GM18505 (cell line): Measurements from ENCODE around the gene FTL.

Experiments used
- ATAC-seq: cut with Tn5 transposase; IDR thresholded peaks from one replicate; pipeline ENCODE4 v1.9.1; 2021; ENCODE audit not compliant: unreplicated experiment
- POLR2A ChIP-seq: IDR thresholded peaks from 4 replicates; pipeline ENCODE4 v1.6.1; 2011; ENCODE audit warnings: borderline replicate concordance; ENCODE audit not compliant: insufficient read depth, insufficient read length; ENCODE audit errors: extremely low read depth

FTL gene

DNA sequence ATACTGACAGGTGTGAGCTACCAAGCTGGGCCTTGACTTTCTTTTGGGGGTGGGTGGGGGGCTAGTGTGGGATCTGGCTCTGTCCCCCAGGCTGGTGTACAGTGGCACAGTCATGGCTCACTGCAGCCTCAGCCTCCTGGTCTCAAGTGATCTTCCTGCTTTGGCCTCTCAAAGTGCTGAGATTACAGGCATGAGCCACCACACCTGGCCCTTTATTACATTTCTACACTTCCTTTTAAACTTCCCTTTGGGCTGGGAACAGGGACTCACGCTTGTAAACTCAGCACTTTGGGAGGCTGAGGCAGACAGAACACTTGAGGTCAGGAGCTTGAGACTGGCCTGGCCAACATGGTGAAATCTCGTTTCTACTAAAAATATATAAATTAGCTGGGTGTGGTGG, 12.0 kb downstream of the FTL start:
- TF ChIP-seq POLR2A: no peak
- ATAC-seq: no peak

DNA sequence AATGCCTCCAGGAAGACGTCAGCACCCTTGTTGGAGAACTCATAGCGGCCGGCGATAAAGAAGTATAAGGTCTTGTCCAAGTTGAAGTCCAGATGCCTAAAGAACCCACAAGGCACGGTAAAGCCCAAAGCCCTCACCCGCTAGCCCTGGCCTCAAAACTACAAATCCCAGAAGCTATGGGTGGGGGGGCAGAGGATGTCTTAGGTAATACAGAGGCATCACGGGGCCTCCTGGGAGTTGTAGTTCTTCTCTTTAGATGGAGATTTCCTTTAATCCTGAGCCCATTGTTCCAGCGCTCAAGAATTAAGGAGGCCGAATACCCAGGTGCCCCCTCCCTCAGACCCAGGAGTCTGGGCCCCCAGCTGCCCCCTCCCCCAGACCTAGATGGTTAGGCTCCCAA, 17.2 kb downstream of the FTL start:
- no peak for ATAC-seq

DNA sequence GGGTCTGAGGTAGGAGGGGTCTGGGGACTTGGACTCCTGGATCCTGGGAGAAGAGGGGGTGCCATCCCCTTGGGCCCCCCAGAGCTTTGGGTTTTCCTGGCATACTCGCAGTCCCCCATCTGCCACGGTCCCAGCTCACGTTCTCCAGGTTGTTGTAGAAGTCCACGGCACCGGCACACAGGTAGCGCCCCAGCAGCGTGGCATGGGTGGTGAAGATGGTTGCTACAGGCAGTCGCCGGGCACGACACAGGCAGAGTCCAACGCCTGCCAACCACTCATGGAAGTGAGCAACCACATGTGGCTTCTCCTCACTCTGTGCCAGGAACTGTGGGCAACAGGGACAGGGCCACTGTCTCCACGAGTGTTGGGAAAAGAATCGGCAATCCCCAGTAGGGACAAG, 20.6 kb downstream of the FTL start:
- no peak for ATAC-seq
- TF ChIP-seq POLR2A: no peak

More for the DNA sequence above, 17.2 kb downstream of the FTL start:
- no peak for TF ChIP-seq POLR2A

DNA sequence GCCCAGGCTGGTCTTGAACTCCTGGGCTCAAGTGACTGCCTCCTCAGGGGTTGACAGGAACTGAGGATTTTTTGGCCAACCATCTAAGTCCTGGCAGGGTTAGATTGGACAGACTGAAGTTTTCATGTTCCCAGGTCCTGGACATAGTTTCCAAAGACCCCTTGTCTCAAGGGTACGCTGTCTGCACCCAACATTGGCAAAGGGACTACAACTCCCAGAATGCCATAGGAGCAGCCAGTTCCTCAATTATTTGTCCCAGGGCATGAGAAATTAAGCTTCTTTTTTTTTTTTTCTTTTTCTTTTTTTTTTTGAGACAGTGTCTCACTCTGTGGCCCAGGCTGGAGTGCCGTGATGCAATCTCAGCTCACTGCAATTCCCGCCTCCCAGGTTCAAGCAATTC, 21.1 kb downstream of the FTL start:
- no peak for ATAC-seq
- TF ChIP-seq POLR2A: no peak

DNA sequence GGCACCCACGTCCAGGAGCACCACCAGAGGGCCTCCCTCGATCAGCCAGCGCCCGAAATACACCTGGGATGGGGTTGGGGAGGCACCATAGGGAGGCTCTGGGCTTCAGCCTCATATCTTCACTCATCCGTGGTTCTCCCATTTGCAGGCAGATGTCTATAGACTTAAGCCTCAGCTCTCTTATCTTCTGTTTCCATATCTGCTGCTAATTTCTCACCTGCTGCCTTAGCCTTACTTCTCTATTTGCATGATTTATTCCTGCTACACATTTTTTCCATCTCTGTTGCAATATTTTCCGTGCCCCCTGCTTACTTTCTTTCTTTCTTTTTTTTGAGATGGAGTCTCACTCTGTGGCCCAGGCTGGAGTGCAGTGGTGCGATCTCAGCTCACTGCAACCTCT, 22.2 kb downstream of the FTL start:
- no peak for ATAC-seq
- TF ChIP-seq POLR2A: no peak

DNA sequence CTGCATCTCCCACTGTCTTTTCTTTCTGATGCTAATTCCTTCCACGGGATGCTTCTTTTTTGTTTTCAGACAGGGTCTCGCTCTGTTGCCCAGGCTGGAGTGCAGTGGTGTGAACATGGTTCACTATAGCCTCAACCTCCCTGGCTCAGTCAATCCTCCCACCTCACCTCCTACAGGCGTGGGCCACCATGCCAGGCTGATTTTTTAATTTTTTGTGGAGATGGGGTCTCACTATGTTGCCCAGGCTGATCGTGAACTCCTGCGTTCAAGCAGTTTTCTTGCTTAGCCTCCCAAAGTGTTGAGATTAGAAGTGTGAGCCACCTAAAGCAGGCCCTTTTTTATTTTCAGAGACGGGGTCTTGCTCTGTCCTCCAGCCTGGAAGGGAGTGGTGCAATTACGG, 23.2 kb downstream of the FTL start:
- no peak for TF ChIP-seq POLR2A
- no peak for ATAC-seq

DNA sequence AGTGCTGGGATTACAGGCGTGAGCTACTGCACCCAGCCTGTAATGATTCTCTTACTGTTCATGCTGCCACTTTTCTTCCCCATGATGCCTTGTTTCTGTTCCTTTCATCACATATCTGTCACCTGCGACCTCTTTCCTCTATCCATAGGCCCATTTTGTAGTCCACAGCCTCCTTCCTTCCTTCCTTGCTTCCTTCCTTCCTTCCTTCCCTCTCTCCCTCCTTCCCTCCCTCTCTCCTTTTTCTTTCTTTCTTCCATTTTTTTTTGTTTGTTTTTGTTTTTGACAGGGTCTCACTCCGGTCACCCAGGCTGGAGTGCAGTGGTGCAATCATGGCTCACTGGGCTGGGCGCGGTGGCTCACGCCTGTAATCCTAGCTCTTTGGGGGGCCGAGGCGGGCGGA, 23.8 kb downstream of the FTL start:
- TF ChIP-seq POLR2A: no peak

DNA sequence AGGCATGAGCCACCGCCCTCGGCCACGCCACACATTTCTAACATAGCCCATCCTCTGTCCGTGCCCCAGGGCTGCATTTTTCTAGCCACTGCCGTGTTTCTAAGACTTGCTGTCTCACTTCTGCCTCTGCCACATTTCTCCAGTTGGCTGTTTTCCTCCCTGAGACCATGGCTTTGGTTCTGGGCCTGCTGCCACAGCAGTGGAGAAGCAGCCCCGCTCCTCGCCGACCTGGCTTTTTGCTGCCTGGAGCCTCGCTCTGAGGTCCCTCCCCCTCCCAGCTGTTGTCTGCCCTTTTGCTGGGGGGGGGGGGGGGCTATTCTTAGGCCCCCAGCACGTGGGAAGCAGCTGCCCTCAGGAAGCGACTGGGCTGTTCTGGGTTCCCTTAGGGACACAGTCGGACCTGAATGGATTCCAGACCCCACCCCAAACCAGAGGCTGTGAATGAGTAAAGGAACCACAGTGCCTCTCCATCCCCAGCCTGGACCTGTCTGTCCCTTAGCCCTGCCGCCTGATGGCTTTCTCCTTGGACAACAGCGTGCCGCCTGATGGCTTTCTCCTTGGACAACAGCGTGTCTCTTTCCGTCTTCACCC, 24.7 kb downstream of the FTL start:
- TF ChIP-seq POLR2A: no peak
- no peak for ATAC-seq

More for the DNA sequence above, 23.8 kb downstream of the FTL start:
- ATAC-seq: no peak

DNA sequence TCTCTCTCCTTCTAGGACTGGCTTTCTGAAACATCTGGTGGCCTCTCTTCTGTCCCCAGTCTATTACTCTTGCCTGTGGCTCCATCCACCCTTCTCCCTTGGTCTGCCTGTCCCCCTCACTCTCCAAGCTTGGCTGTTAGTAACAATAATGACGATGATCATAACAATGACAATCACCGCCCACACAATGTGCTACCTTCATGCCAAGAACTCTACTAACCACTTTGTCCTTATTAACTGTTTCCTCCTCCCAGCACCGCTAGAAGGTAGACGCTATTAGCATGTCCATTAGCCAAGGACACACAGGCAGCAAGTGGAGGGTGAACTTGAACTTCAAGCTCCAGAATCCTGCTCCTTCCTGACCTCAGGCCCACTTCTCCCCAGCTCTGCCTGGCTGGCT, 25.3 kb downstream of the FTL start:
- TF ChIP-seq POLR2A: no peak
- no peak for ATAC-seq

DNA sequence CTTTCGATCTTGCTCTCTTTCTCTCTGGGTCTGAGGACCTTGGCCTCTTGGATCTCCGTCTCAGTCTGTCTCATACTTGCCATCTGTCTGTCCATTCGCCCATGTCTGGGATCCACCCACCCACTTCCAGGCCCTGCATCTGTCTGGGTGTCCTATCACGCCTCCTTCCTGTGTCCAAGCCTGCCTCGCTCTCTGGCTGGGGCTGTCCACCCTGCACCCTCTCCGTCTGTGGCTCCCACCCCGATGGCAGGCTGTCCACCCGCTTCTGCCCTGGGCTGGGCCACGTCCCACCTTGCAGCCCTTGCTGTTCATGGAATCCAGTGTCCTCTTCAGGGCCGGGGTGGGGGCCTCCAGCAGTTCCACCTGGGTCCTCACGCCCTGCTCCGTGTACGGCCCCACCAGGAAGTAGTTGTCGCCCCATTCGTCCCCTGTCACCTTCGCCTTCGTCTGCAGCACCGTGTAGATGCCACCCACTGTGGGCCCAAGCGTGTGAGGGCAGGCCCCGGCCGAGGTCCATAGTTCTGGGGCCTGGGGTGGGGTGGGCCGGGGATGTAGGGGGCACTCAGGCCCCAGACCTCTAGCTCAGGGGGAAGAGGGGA, 26.0 kb downstream of the FTL start:
- no peak for ATAC-seq
- no peak for TF ChIP-seq POLR2A

DNA sequence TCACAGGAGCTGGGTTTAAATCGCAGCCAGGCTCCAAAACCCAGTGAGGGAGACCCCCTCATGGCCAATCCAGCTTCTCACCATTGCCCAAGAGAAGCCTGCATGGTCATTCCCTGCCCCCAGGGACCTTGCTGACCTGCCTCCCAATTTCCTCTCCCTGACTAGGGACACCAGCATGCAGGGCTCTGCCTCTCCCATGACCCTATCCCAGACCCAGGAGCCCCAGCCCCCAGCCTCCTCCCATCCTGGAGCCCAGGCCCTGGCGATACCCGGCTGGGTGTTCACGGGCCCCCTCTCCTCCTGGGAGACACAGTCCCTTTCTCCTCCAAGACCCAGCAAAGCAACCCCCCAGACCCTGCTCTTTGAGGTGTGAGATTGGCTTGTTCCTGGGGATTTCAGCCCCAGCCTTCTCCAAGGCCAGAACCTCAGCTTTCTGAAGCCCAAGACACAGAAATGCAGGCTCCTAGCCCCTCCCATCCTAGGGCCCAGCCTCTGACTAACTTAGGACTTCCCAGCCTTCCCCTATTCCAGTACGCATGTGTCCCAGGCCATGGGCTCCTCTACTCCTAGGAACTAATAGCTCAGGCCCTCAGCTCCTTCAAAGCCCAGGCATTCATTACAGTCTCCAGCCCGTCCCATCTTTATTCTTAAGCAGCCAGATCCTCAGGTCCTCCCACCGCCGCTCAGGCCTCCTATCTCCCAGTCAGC, 26.9 kb downstream of the FTL start:
- ATAC-seq: no peak
- no peak for TF ChIP-seq POLR2A

DNA sequence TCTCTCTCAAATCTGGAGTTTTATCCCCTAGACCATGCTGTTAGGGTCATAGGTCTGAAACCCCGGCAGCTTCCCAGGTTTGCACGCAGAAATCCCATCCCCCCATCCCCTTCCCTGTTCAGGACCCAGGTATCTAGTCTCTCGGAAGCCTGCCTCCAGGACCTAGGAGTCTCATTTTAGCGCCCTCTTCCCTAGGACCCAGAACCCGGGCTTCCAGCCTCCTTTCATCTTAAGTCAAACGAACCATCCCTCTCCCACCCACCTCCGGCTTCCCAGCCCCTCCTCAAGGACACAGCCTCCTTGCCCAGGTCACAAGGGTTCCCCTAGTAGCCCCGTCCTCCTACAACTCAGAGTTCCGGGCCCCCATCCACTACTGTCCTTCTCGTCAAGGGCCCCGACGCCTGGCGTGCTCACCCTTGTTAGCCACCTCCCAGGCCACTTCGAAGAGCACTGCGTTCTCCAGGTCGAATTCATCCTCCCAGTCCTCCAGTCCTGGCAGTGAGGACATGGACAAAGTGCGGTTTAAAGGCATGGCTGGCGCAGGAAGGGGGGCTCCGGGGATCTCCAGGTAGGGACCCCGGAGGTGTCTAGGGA, 27.6 kb downstream of the FTL start:
- ATAC-seq: peak; percentile 2
- TF ChIP-seq POLR2A: no peak

DNA sequence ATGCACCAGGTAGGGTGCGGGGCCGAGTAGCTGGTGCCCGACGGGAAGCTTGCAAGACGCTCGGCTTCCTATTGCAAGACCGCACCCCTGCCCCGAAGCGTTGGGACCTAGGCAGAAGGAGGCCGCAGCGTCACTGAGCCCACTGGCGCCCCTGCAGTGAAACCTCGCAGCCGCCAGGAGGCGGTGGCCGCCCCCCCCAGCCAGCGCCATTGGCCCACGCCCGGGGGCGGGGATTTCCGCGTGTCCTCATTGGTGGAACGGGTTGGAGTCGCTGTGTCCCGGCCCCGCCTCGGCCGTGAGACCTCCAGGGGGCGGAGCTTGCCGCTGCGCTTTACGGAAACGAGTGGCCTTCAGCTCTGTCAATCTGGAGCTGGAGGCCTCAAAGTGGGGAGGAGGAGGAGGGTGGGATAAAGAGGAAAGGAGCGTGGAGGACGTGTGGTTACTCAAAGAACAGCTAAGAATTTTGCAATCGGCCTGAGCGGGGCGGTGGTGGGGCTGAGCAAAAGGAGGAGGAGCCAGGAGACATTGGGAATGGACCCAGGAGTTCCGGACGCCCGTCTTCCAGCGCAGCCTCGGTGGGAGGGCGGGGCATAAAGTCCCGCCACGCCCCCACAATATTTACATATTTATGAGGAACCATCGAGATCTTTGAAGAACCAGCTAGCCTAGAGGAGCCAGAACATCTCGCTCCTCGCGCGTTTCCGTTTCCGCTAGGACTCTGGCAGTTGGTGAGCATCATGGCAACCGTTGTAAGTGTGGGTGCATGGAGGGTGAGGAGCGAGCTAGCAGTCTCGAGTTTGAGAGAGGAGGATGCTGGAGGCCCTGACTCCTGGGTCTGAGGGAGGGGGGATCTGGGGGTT, 28.3 kb downstream of the FTL start, which contains the start of the genes GYS1 and RUVBL2:
Gene GYS1, minus strand, starts transcription at position 135 of the 860 bp plus-strand sequence. CDS start 197 bp downstream, outside the sequence.
Gene RUVBL2, plus strand, starts transcription at position 713 of the 860 bp plus-strand sequence. Its CDS starts 25 bp downstream, at position 738.
- peak; percentile 82 for ATAC-seq
- peak; percentile 88 for TF ChIP-seq POLR2A
